ENCODE data around the gene NOS1AP.

NOS1AP gene

GRCh38 chr1:162145280-162145965, 75.9 kb downstream of the NOS1AP start:
- H3K27me3 ChIP-seq (ENCODE audit: control insufficient read depth, insufficient read depth, low read length), result no peaks in the 10 kb centered on the region
- no peak overlapping the region for H3K9ac ChIP-seq (ENCODE audit: low read length)
- peaks cover 2% of the 10 kb centered on the region for H3K4me1 ChIP-seq (ENCODE audit: control insufficient read depth, insufficient read depth, low read length)
- no peaks in the 10 kb centered on the region for H3K36me3 ChIP-seq (ENCODE audit: control insufficient read depth, insufficient read depth, low read length)
- no peak overlapping the region for H3K27ac ChIP-seq (ENCODE audit: low read depth, low read length)
- no peak overlapping the region for H3K4me3 ChIP-seq (ENCODE audit: low read length)

- Histone ChIP-seq H3K9ac (ENCODE audit: low read length) (no peak overlapping the region), H3K4me3 (ENCODE audit: low read length) (no peak overlapping the region), H3K27ac (ENCODE audit: low read depth, low read length) (no peak overlapping the region), H3K4me1 (ENCODE audit: control insufficient read depth, insufficient read depth, low read length) (peaks cover 2% of the 10 kb centered on the region), H3K36me3 (ENCODE audit: control insufficient read depth, insufficient read depth, low read length) (no peaks in the 10 kb centered on the region), H3K27me3 (ENCODE audit: control insufficient read depth, insufficient read depth, low read length) (no peaks in the 10 kb centered on the region)
Measured at GRCh38 chr1:162145966-162146696, 76.6 kb downstream of the NOS1AP start.

- H3K27me3 ChIP-seq (ENCODE audit: control insufficient read depth, insufficient read depth, low read length), result no peaks in the 10 kb centered on the region
- H3K9ac ChIP-seq (ENCODE audit: low read length), result no peak overlapping the region
- H3K4me1 ChIP-seq (ENCODE audit: control insufficient read depth, insufficient read depth, low read length), result peaks cover 2% of the 10 kb centered on the region
- H3K4me3 ChIP-seq (ENCODE audit: low read length), result no peak overlapping the region
- no peaks in the 10 kb centered on the region for H3K36me3 ChIP-seq (ENCODE audit: control insufficient read depth, insufficient read depth, low read length)
- no peak overlapping the region for H3K27ac ChIP-seq (ENCODE audit: low read depth, low read length)
Measured at GRCh38 chr1:162147760-162148159, 78.3 kb downstream of the NOS1AP start.

- H3K9ac ChIP-seq (ENCODE audit: low read length), result no peak overlapping the region
Measured at GRCh38 chr1:162150112-162150511, 80.6 kb downstream of the NOS1AP start.

GRCh38 chr1:162151900-162152829, 82.7 kb downstream of the NOS1AP start:
- no peak overlapping the region for H3K4me3 ChIP-seq (ENCODE audit: low read length)
- H3K27ac ChIP-seq (ENCODE audit: low read depth, low read length), result no peak overlapping the region

More at GRCh38 chr1:162150112-162150511, 80.6 kb downstream of the NOS1AP start:
- Histone ChIP-seq H3K4me1 (ENCODE audit: control insufficient read depth, insufficient read depth, low read length) (peaks cover 2% of the 10 kb centered on the region), H3K36me3 (ENCODE audit: control insufficient read depth, insufficient read depth, low read length) (no peaks in the 10 kb centered on the region), H3K27me3 (ENCODE audit: control insufficient read depth, insufficient read depth, low read length) (no peaks in the 10 kb centered on the region), H3K27ac (ENCODE audit: low read depth, low read length) (no peak overlapping the region), H3K4me3 (ENCODE audit: low read length) (no peak overlapping the region)

GRCh38 chr1:162153374-162153773, 83.9 kb downstream of the NOS1AP start:
- H3K4me3 ChIP-seq (ENCODE audit: low read length), result no peak overlapping the region
- no peak overlapping the region for H3K9ac ChIP-seq (ENCODE audit: low read length)
- H3K36me3 ChIP-seq (ENCODE audit: control insufficient read depth, insufficient read depth, low read length), result no peaks in the 10 kb centered on the region
- H3K27me3 ChIP-seq (ENCODE audit: control insufficient read depth, insufficient read depth, low read length), result no peaks in the 10 kb centered on the region
- H3K27ac ChIP-seq (ENCODE audit: low read depth, low read length), result no peak overlapping the region
- no peaks in the 10 kb centered on the region for H3K4me1 ChIP-seq (ENCODE audit: control insufficient read depth, insufficient read depth, low read length)

More at GRCh38 chr1:162151900-162152829, 82.7 kb downstream of the NOS1AP start:
- Histone ChIP-seq H3K9ac (ENCODE audit: low read length) (no peak overlapping the region), H3K4me1 (ENCODE audit: control insufficient read depth, insufficient read depth, low read length) (no peaks in the 10 kb centered on the region), H3K36me3 (ENCODE audit: control insufficient read depth, insufficient read depth, low read length) (no peaks in the 10 kb centered on the region), H3K27me3 (ENCODE audit: control insufficient read depth, insufficient read depth, low read length) (no peaks in the 10 kb centered on the region)

GRCh38 chr1:162157469-162157868, 88.0 kb downstream of the NOS1AP start:
- peaks cover 3% of the 10 kb centered on the region for H3K4me1 ChIP-seq (ENCODE audit: control insufficient read depth, insufficient read depth, low read length)
- no peak overlapping the region for H3K9ac ChIP-seq (ENCODE audit: low read length)
- H3K27me3 ChIP-seq (ENCODE audit: control insufficient read depth, insufficient read depth, low read length), result no peaks in the 10 kb centered on the region
- no peak overlapping the region for H3K27ac ChIP-seq (ENCODE audit: low read depth, low read length)
- H3K36me3 ChIP-seq (ENCODE audit: control insufficient read depth, insufficient read depth, low read length), result no peaks in the 10 kb centered on the region
- no peak overlapping the region for H3K4me3 ChIP-seq (ENCODE audit: low read length)

- no peaks in the 10 kb centered on the region for H3K27me3 ChIP-seq (ENCODE audit: control insufficient read depth, insufficient read depth, low read length)
- no peak overlapping the region for H3K9ac ChIP-seq (ENCODE audit: low read length)
- H3K36me3 ChIP-seq (ENCODE audit: control insufficient read depth, insufficient read depth, low read length), result no peaks in the 10 kb centered on the region
- H3K4me3 ChIP-seq (ENCODE audit: low read length), result no peak overlapping the region
- peaks cover 3% of the 10 kb centered on the region for H3K4me1 ChIP-seq (ENCODE audit: control insufficient read depth, insufficient read depth, low read length)
- no peak overlapping the region for H3K27ac ChIP-seq (ENCODE audit: low read depth, low read length)
Measured at GRCh38 chr1:162158624-162159271, 89.3 kb downstream of the NOS1AP start.

- peaks cover 3% of the 10 kb centered on the region for H3K4me1 ChIP-seq (ENCODE audit: control insufficient read depth, insufficient read depth, low read length)
Measured at GRCh38 chr1:162159515-162159914, 90.0 kb downstream of the NOS1AP start.

GRCh38 chr1:162161916-162162550, 92.5 kb downstream of the NOS1AP start:
- H3K27ac ChIP-seq (ENCODE audit: low read depth, low read length), result no peak overlapping the region
- H3K4me3 ChIP-seq (ENCODE audit: low read length), result no peak overlapping the region
- H3K36me3 ChIP-seq (ENCODE audit: control insufficient read depth, insufficient read depth, low read length), result no peaks in the 10 kb centered on the region
- H3K27me3 ChIP-seq (ENCODE audit: control insufficient read depth, insufficient read depth, low read length), result no peaks in the 10 kb centered on the region
- peaks cover 3% of the 10 kb centered on the region for H3K4me1 ChIP-seq (ENCODE audit: control insufficient read depth, insufficient read depth, low read length)
- H3K9ac ChIP-seq (ENCODE audit: low read length), result no peak overlapping the region

More at GRCh38 chr1:162159515-162159914, 90.0 kb downstream of the NOS1AP start:
- H3K36me3 ChIP-seq (ENCODE audit: control insufficient read depth, insufficient read depth, low read length), result no peaks in the 10 kb centered on the region
- no peaks in the 10 kb centered on the region for H3K27me3 ChIP-seq (ENCODE audit: control insufficient read depth, insufficient read depth, low read length)
- H3K27ac ChIP-seq (ENCODE audit: low read depth, low read length), result no peak overlapping the region
- no peak overlapping the region for H3K9ac ChIP-seq (ENCODE audit: low read length)
- no peak overlapping the region for H3K4me3 ChIP-seq (ENCODE audit: low read length)

GRCh38 chr1:162165528-162165927, 96.0 kb downstream of the NOS1AP start:
- Histone ChIP-seq H3K27ac (ENCODE audit: low read depth, low read length) (no peak overlapping the region), H3K36me3 (ENCODE audit: control insufficient read depth, insufficient read depth, low read length) (no peaks in the 10 kb centered on the region), H3K27me3 (ENCODE audit: control insufficient read depth, insufficient read depth, low read length) (no peaks in the 10 kb centered on the region), H3K4me1 (ENCODE audit: control insufficient read depth, insufficient read depth, low read length) (peaks cover 2% of the 10 kb centered on the region), H3K9ac (ENCODE audit: low read length) (no peak overlapping the region), H3K4me3 (ENCODE audit: low read length) (no peak overlapping the region)

All from rectal smooth muscle tissue (tissue), 1 donor.